GM12872 (cell line): ENCODE data around the gene ATP1A3.

Source experiments
- TF ChIP-seq, protein P1 (sequence below): IDR thresholded peaks from 3 replicates; pipeline ENCODE4 v1.5.1; 2011; ENCODE audit warnings: low read depth, mild to moderate bottlenecking, low read length, moderate library complexity; ENCODE audit not compliant: insufficient read depth

Gene ATP1A3

DNA sequence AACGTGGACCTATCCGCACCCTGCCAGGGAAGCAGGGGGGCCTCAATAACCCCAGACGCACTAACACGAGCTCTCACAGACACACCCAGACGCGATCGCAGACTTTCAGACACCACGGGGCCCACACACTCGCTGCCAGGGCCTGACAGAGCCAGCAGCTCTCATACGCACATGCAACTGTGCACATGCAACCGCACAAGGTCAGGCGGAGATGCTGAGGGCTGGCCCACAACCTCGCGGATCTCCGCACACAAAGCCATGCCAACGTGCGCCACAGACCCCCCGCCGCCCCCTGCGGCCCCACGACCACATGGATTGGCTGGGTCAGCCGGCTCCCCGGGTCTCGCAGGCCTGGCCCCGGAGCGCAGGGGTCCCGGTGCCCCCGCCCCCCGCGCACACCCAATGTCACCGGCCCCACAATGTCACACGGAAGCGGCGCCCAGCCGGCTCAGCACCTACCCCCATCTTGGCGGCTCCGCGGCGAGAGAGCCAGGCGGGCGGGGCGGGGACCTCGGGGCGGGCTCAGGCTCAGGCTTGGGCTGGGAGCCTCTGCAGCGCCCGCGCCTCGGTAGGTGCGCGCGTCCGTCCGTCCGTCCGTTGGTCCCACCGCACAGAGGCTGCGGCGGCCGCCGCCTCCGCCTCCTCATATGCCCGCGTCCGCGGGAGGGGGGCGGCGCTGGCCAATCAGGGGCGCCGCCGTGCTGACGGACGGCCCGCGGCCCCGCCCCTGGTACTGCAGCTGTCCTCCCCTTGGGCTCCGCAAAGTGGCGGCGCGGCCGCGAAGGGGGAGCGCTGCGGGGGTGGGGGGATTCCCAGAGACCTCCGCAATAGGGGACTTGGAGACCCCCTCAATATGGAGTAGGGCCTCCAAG, at the start of gene ATP1A3:
Gene ATP1A3 (minus strand): TSS at position 619 of the 872 bp plus-strand sequence. CDS start 154 bp downstream, at position 465.
- TF ChIP-seq, protein P1, sequence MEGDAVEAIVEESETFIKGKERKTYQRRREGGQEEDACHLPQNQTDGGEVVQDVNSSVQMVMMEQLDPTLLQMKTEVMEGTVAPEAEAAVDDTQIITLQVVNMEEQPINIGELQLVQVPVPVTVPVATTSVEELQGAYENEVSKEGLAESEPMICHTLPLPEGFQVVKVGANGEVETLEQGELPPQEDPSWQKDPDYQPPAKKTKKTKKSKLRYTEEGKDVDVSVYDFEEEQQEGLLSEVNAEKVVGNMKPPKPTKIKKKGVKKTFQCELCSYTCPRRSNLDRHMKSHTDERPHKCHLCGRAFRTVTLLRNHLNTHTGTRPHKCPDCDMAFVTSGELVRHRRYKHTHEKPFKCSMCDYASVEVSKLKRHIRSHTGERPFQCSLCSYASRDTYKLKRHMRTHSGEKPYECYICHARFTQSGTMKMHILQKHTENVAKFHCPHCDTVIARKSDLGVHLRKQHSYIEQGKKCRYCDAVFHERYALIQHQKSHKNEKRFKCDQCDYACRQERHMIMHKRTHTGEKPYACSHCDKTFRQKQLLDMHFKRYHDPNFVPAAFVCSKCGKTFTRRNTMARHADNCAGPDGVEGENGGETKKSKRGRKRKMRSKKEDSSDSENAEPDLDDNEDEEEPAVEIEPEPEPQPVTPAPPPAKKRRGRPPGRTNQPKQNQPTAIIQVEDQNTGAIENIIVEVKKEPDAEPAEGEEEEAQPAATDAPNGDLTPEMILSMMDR = no peak

GRCh38 chr19:42042455-42043170, 48.6 kb upstream of the ATP1A3 start:
- TF ChIP-seq, protein P1 = no peak

DNA sequence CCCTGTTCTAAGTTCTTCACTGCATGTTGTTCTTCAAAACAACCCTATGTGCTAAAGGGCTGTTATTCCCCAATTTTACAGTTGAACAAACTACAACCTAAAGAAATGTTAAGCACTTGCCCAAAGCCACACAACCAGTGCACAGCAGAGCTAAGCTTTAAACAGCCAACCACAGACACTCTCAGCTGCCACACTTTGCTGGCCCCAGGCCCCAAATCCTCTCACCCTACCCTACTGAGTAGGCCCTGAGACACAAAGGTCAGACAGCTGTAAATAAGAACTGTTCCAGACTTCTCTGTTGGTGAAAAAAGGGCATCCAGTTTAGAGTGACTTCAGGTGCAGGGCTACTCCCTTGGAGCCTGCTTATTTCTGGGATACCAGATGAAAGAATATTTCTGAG, 46.0 kb upstream of the ATP1A3 start:
- TF ChIP-seq, protein P1 = no peak

DNA sequence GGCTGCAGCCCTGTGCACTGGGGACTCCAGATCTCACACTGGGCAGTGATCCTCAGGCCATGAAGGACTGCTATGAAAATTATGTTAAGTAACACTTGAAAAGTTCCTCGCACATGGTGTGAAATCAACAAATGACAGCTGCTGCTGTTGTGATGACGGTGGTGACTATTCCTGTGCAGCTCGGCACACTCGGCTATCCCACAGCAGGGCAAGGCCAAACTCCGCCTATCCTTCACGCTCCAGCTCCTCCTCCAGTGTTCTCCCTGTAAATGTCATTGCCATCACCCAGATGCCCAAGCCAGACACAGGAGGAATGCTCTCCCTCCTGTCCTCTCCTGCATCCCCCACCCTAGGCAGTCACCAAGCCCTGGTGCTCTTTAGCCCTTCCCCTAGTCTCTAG, 44.6 kb upstream of the ATP1A3 start:
- TF ChIP-seq, protein P1 = no peak

GRCh38 chr19:42037649-42038048, 43.6 kb upstream of the ATP1A3 start:
- TF ChIP-seq, protein P1 = no peak

DNA sequence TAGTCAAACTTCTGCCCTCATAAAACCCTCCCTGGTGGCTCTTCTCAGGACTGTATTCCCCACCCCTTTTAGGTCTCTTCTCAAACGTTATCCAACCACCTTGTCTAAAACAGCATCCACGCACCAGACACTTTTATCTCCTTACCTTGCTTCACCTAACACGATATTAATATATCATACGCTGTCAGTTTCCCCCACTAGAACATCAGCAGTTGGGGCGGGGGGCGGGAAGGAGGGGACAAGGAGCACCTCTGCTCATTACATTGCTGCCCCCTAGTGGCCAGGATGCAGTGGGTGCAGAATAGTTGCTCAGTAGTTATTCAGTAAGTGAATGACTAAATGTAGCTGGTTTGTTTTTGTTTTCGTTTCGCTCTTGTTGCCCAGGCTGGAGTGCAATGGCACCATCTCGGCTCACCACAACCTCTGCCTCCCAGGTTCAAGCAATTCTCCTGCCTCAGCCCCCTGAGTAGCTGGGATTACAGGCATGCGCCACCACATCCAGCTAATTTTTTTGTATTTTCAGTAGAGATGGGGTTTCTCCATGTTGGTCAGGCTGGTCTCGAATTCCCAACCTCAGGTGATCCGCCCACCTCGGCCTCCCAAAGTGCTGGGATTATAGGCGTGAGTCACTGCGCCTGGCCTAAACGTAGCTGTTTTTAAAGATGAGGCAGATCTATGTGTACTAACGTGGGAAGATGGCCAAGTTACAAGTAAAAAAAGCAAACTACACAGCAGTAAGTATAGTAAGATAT, 40.8 kb upstream of the ATP1A3 start:
- TF ChIP-seq, protein P1 = peak; percentile 88

DNA sequence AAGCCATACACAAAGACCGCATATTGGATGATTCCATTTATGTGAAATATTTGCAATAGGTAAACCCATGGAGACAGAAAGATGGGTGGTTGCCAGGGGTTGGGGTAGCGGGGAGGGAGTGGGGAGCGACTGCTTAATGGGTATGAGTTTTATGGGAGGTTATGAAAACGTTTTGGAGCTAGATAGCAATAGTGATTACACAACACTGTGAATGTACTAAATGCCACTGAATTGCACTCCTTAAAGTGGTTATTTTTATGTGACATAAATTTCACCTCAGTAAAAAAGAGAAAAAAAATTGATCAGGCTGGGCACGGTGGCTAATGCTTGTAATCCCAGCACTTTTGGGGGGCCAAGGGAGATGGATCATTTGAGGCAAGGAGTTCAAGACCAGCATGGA, 39.4 kb upstream of the ATP1A3 start:
- TF ChIP-seq, protein P1 = no peak
